Endothelial cell of umbilical vein (primary cell): ENCODE data around the gene STK32C. TPM values are rescaled to one million over a fixed set of nuclear protein-coding genes. Genes with fewer than 3 reads are reported as not detected.

Source experiments
- BruUV-seq: library from RNA; stranded (reverse); fragments of 400-500 nt; replicated peaks from 2 replicates; lab custom pipeline; 2021; lab: Mats Ljungman, UMichigan
- CTCF ChIA-PET: fragments of 300-600, 350-600 bp; sonication (Branson Sonifier 250); formaldehyde crosslinking; loops from one replicate; lab custom pipeline; 2021; ENCODE audit warnings: antibody characterized with exemption, inconsistent platforms; lab: Charles Lee
- POLR2A ChIA-PET: fragments of 300-600, 350-600 bp; sonication (Branson Sonifier 250); formaldehyde crosslinking; loops from one replicate; lab custom pipeline; 2021; ENCODE audit warnings: antibody characterized with exemption, inconsistent platforms; lab: Charles Lee
- DNase-seq: peaks from one replicate; pipeline ENCODE4 v3.0.0-alpha.2; 2011; ENCODE audit warnings: low read depth, low spot score
- FAIRE-seq: peaks from 2 replicates; lab custom pipeline; 2011; peaks lifted over from hg19 to GRCh38; lab: Jason Lieb, UNC
- H2AFZ ChIP-seq: 2 replicates; pipeline ENCODE4 v1.6.0; 2012; ENCODE audit warnings: low read depth, low read length, control low read depth, inconsistent platforms
- H3K27ac ChIP-seq: 2 replicates; pipeline ENCODE4 v1.5.1; 2011; ENCODE audit warnings: low read depth, mild to moderate bottlenecking, control low read depth, low read length, moderate library complexity; ENCODE audit not compliant: insufficient read depth
- H3K27me3 ChIP-seq, 2 experiments: 2 replicates each; pipeline versions ENCODE4 v1.6.0 to v1.6.1; 2011; ENCODE audit warnings: low read length in 2 of 2, mixed read lengths in 1 of 2; ENCODE audit not compliant: control insufficient read depth in 2 of 2, insufficient read depth in 2 of 2
- H3K36me3 ChIP-seq, 2 experiments: 2 replicates in 1 of 2; 3 replicates in 1 of 2; pipeline ENCODE4 v1.5.1; 2011; ENCODE audit warnings: low read length in 2 of 2, mild to moderate bottlenecking in 1 of 2, moderate library complexity in 1 of 2; ENCODE audit not compliant: control insufficient read depth in 2 of 2, insufficient read depth in 2 of 2; ENCODE audit errors: extremely low read depth in 1 of 2
- H3K4me1 ChIP-seq: 3 replicates; pipeline ENCODE4 v1.5.1; 2011; ENCODE audit warnings: mild to moderate bottlenecking, low read length; ENCODE audit not compliant: control insufficient read depth, insufficient read depth; ENCODE audit errors: extremely low read depth
- H3K4me2 ChIP-seq: 2 replicates; pipeline ENCODE4 v1.6.1; 2011; ENCODE audit warnings: low read length, control low read depth, mixed read lengths; ENCODE audit not compliant: insufficient read depth
- H3K4me3 ChIP-seq, 3 experiments: fragments of 200-600 bp in 1 of 3; sonication (generic), shearing (Covaris generic) in 1 of 3; replicated peaks in 1 of 3; 2 replicates each; pipeline ENCODE4 v1.5.1; 2011 to 2016; ENCODE audit warnings: control low read depth in 3 of 3, low read length in 3 of 3, mild to moderate bottlenecking in 2 of 3, inconsistent platforms in 1 of 3, low read depth in 1 of 3, moderate library complexity in 1 of 3; ENCODE audit not compliant: insufficient read depth in 1 of 3
- H3K79me2 ChIP-seq: 2 replicates; pipeline ENCODE4 v1.6.0; 2012; ENCODE audit warnings: low read length, inconsistent platforms; ENCODE audit not compliant: control insufficient read depth, insufficient read depth
- H3K9ac ChIP-seq: replicated peaks from 2 replicates; pipeline ENCODE3; 2011; ENCODE audit warnings: low read length, control low read depth; ENCODE audit not compliant: insufficient read depth; ENCODE audit errors: extremely low read depth
- H3K9me1 ChIP-seq: replicated peaks from 3 replicates; pipeline ENCODE4 v1.6.0; 2011; ENCODE audit warnings: mild to moderate bottlenecking, low read length; ENCODE audit not compliant: control insufficient read depth, insufficient read depth; ENCODE audit errors: extremely low read depth
- H3K9me3 ChIP-seq: replicated peaks from 2 replicates; pipeline ENCODE4 v1.5.1; 2012; ENCODE audit warnings: low read length, inconsistent platforms; ENCODE audit not compliant: control insufficient read depth, insufficient read depth
- H4K20me1 ChIP-seq: replicated peaks from 2 replicates; pipeline ENCODE3; 2011; ENCODE audit warnings: mild to moderate bottlenecking, low read length; ENCODE audit not compliant: control insufficient read depth, insufficient read depth; ENCODE audit errors: extremely low read depth
- CTCF ChIP-seq, 2 donors: IDR thresholded peaks; 1 replicate in 1 of 2; 2 replicates in 1 of 2; pipeline ENCODE4 v1.5.1; 2011; ENCODE audit warnings: low read length in 2 of 2, mild to moderate bottlenecking in 2 of 2, moderate library complexity in 2 of 2, control low read depth in 1 of 2, inconsistent platforms in 1 of 2, low read depth in 1 of 2; ENCODE audit not compliant: insufficient read depth in 1 of 2; ENCODE audit errors: extremely low read depth in 1 of 2
- EZH2 ChIP-seq: IDR thresholded peaks from 2 replicates; pipeline ENCODE4 v1.6.1; 2012; ENCODE audit warnings: borderline replicate concordance, low read depth, mild to moderate bottlenecking, moderate library complexity, low read length, inconsistent platforms; ENCODE audit not compliant: severe bottlenecking
- FOS ChIP-seq: IDR thresholded peaks from 2 replicates; pipeline ENCODE4 v1.6.1; 2011; ENCODE audit warnings: mild to moderate bottlenecking, low read length, moderate library complexity, borderline replicate concordance; ENCODE audit not compliant: insufficient read depth
- GATA2 ChIP-seq: IDR thresholded peaks from 2 replicates; pipeline ENCODE4 v1.7.0; 2011; ENCODE audit warnings: low read depth, mild to moderate bottlenecking, moderate library complexity, mixed read lengths, low read length; ENCODE audit not compliant: insufficient read length, insufficient read depth
- JUN ChIP-seq: IDR thresholded peaks from 2 replicates; pipeline ENCODE4 v1.6.1; 2011; ENCODE audit warnings: borderline replicate concordance, low read depth; ENCODE audit not compliant: insufficient read length, insufficient read depth
- MAX ChIP-seq: IDR thresholded peaks from 2 replicates; pipeline ENCODE4 v1.6.1; 2011; ENCODE audit not compliant: insufficient read depth, insufficient read length
- MYC ChIP-seq: IDR thresholded peaks from one replicate; pipeline ENCODE4 v1.6.1; 2011; ENCODE audit warnings: mild to moderate bottlenecking, low read depth, low read length
- POLR2A ChIP-seq: IDR thresholded peaks from 2 replicates; pipeline ENCODE4 v1.6.1; 2012; ENCODE audit warnings: low read depth, mild to moderate bottlenecking, control low read depth, low read length
- POLR2AphosphoS5 ChIP-seq: IDR thresholded peaks from 2 replicates; pipeline ENCODE4 v1.6.1; 2012; ENCODE audit warnings: low read depth, mild to moderate bottlenecking, control low read depth, low read length, moderate library complexity; ENCODE audit not compliant: insufficient read depth
- dilution Hi-C: fragments of 300-500 bp; cut with MboI; formaldehyde crosslinking; loops from one replicate; pipeline ENCODE4 v1.15.0; 2019; ENCODE audit warnings: low sequenced_read_pairs; ENCODE audit not compliant: extremely low pct_ligation_motif_present
- intact Hi-C: fragments of 100-400 bp; cut with micrococcal nuclease; formaldehyde crosslinking; loops from one replicate; pipeline ENCODE4 v1.10.0; 2022
- polyA plus RNA-seq, 4 experiments: library from polyadenylated mRNA; depleted of rRNA in 3 of 4; stranded (reverse) in 3 of 4; unstranded in 1 of 4; fragments of >200 nt; gene quantifications; 2 replicates each; pipeline versions ENCODE4 v1.2.1 to v1.2.3, GENCODE V29; 2011 to 2012; ENCODE audit warnings: missing spikeins in 1 of 4
- total RNA-seq: library from RNA; stranded (reverse); gene quantifications from 2 replicates; pipeline ENCODE4 v1.2.3, GENCODE V29; 2021

Gene STK32C
- total and polyA plus RNA-seq, 2 donors (not counting 3 experiments of a cell fraction or from before 2014, with no cell fraction given): 5.4 to 14.1 TPM

- Histone ChIP-seq H3K4me1 (no peaks in the 10 kb centered on the region), H3K27me3 (no peaks in the 10 kb centered on the region), H3K79me2 (no peaks in the 10 kb centered on the region), H3K4me3 (no peak overlapping the region), H3K9me1 (no peaks in the 10 kb centered on the region), H3K27ac (no peak overlapping the region), H3K9ac (no peak overlapping the region), H3K4me2 (no peak overlapping the region), H3K9me3 (no peaks in the 10 kb centered on the region), H4K20me1 (no peaks in the 10 kb centered on the region), H2AFZ (no peak overlapping the region), H3K36me3 (no peaks in the 10 kb centered on the region)
- intact Hi-C loops (no loop called here), dilution Hi-C loops (no loop called here)
- POLR2A ChIA-PET: no interaction called here
- no peak for TF ChIP-seq POLR2A
- no peak for TF ChIP-seq MAX
- no peak for TF ChIP-seq EZH2
- no peak for TF ChIP-seq GATA2
- no peak for TF ChIP-seq MYC
- TF ChIP-seq FOS: no peak
- no peak for TF ChIP-seq POLR2AphosphoS5
- no peak for TF ChIP-seq JUN
- TF ChIP-seq CTCF (IDR thresholded peaks at IDR 0.05; ENCODE audit: extremely low read depth in 1 of 2, insufficient read depth in 1 of 2, low read depth in 1 of 2, low read length in 2 of 2): no peak
- CTCF ChIA-PET: no interaction called here
- no TSS peak for BruUV-seq
- DNase-seq (no peak), FAIRE-seq (no peak)
These were observed 104.3 kb downstream of the STK32C start for GRCh38 chr10:132203256-132204077.
